Activated CD4-positive, alpha-beta T cell treated with anti-CD3 and anti-CD28 coated beads, Interleukin-2, amount 50 U/mL, for 1 hour (primary cell): ENCODE results near the gene EHF.

ENCODE experiments used
- DNase-seq: peaks from one replicate; pipeline ENCODE4 v3.0.0-alpha.2; 2020

Gene EHF

GRCh38 chr11:34647532-34647931, 26.6 kb downstream of the EHF start:
- no peak for DNase-seq

GRCh38 chr11:34648036-34648435, 27.1 kb downstream of the EHF start:
- no peak for DNase-seq

GRCh38 chr11:34649597-34649996, 28.7 kb downstream of the EHF start:
- DNase-seq = no peak

- peak; percentile 54 for DNase-seq
These were observed 29.6 kb downstream of the EHF start for GRCh38 chr11:34650528-34650927.

GRCh38 chr11:34651551-34651950, 30.7 kb downstream of the EHF start:
- DNase-seq = no peak

GRCh38 chr11:34652191-34652973, 31.5 kb downstream of the EHF start:
- DNase-seq = no peak

GRCh38 chr11:34653031-34653430, 32.1 kb downstream of the EHF start:
- DNase-seq = no peak

GRCh38 chr11:34653851-34654482, 33.1 kb downstream of the EHF start:
- DNase-seq = no peak

GRCh38 chr11:34654483-34655334, 33.8 kb downstream of the EHF start:
- DNase-seq = no peak

- DNase-seq = no peak
These were observed 34.6 kb downstream of the EHF start for GRCh38 chr11:34655335-34656008.

GRCh38 chr11:34656062-34656720, 35.3 kb downstream of the EHF start:
- DNase-seq = no peak

- DNase-seq = no peak
These were observed 37.5 kb downstream of the EHF start for GRCh38 chr11:34658071-34659015.

- no peak for DNase-seq
These were observed 38.3 kb downstream of the EHF start for GRCh38 chr11:34659096-34659733.

GRCh38 chr11:34665077-34665835, 44.4 kb downstream of the EHF start:
- DNase-seq = no peak

- DNase-seq = no peak
These were observed 47.1 kb downstream of the EHF start for GRCh38 chr11:34667810-34668582.

- DNase-seq = no peak
These were observed 47.7 kb downstream of the EHF start for GRCh38 chr11:34668583-34669053.

GRCh38 chr11:34669458-34669857, 48.6 kb downstream of the EHF start:
- DNase-seq = no peak

GRCh38 chr11:34671117-34671516, 50.2 kb downstream of the EHF start:
- no peak for DNase-seq

- no peak for DNase-seq
These were observed 51.1 kb downstream of the EHF start for GRCh38 chr11:34671946-34672345.
